ENCODE results near the gene CDYL. TPM values are rescaled to one million over a fixed set of nuclear protein-coding genes. Genes with fewer than 3 reads are reported as not detected.

The CDYL gene, protein sequence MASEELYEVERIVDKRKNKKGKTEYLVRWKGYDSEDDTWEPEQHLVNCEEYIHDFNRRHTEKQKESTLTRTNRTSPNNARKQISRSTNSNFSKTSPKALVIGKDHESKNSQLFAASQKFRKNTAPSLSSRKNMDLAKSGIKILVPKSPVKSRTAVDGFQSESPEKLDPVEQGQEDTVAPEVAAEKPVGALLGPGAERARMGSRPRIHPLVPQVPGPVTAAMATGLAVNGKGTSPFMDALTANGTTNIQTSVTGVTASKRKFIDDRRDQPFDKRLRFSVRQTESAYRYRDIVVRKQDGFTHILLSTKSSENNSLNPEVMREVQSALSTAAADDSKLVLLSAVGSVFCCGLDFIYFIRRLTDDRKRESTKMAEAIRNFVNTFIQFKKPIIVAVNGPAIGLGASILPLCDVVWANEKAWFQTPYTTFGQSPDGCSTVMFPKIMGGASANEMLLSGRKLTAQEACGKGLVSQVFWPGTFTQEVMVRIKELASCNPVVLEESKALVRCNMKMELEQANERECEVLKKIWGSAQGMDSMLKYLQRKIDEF
- total RNA-seq, result 10 to 100 TPM; 33.5 to 48.4 (median 40.7) TPM
- polyA plus RNA-seq, result 1 to 10 TPM; 6.8 to 8.6 (median 7.8) TPM
- long read RNA-seq, donor 1, partial matches to known transcripts, result 0 of 1 reads
- long read RNA-seq, donor 1, other reads (novel, unspliced or antisense), result 0 of 1 reads
- long read RNA-seq, donor 2, partial matches to known transcripts, result 14 of 14 reads
- long read RNA-seq, donor 2, other reads (novel, unspliced or antisense), result 0 of 14 reads

DNA sequence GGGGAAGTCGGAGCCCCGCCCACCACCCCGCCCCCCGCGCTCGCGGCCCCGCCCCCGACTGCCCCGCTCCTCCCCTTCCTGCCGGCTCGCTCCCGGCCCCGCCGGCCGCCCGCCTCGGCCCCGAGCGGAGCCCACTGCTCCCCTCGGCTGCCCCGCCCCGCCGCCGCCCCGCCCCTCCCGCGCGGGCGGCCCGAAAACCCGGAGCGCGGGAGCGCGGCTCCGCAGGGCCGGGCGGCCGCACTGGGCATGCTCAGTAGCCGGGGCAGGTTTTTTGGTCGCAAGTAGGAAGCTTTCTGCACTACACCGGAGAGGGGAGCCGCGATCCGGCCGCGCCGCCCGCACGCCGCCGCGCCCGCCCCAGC lies at the start of gene CDYL:
TSS of gene CDYL (plus strand) at position 274 of the 362 bp plus-strand sequence. CDS start 380 bp downstream, outside the sequence.
- H3K27ac ChIP-seq, result peak within 1 kb of the TSS; percentile 48 to 94 (median 88)
- intact Hi-C loops (cut with DNase I; ENCODE audit: low total_unique reads), result loop anchor here (10.0 kb wide), 1 partner anchor 229 kb away; the partner anchor contains the start of gene RPP40

DNA sequence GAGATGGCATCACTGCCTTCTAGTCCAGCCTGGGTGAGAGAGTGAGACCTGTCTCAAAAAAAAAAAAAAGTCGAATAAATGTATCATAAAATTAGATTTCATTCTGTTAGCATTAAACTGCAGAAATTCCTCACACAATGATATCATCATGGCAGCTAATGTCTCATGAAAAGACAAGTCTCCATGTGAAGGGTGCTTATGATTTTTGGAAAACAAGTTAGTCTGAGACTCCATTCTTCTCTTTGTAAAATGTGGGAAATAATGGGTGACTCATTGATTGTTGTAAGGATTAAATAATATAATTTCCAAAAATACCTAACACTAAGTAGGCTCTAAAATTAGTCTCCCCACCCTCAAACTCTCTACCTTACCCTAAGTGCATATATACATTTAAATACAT lies 49.6 kb upstream of the CDYL start:
- no peaks in the 10 kb centered on the region for H3K4me1 ChIP-seq
- no peak for DNase-seq
- no peaks in the 10 kb centered on the region for H3K27me3 ChIP-seq (replicated peaks in 1 of 7)
- TF ChIP-seq, protein P1, sequence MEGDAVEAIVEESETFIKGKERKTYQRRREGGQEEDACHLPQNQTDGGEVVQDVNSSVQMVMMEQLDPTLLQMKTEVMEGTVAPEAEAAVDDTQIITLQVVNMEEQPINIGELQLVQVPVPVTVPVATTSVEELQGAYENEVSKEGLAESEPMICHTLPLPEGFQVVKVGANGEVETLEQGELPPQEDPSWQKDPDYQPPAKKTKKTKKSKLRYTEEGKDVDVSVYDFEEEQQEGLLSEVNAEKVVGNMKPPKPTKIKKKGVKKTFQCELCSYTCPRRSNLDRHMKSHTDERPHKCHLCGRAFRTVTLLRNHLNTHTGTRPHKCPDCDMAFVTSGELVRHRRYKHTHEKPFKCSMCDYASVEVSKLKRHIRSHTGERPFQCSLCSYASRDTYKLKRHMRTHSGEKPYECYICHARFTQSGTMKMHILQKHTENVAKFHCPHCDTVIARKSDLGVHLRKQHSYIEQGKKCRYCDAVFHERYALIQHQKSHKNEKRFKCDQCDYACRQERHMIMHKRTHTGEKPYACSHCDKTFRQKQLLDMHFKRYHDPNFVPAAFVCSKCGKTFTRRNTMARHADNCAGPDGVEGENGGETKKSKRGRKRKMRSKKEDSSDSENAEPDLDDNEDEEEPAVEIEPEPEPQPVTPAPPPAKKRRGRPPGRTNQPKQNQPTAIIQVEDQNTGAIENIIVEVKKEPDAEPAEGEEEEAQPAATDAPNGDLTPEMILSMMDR (IDR thresholded peaks at IDR 0.05 in 8 of 11, conservative IDR thresholded peaks at IDR 0.05 in 3 of 11), result no peak
- TF ChIP-seq POLR2A (IDR thresholded peaks at IDR 0.05) (no peak), POLR2AphosphoS5 (IDR thresholded peaks at IDR 0.05) (no peak)
- intact Hi-C loops (cut with DNase I; ENCODE audit: low total_unique reads), result no loop called here
- no peak overlapping the region for H3K27ac ChIP-seq
- no peaks in the 10 kb centered on the region for H3K36me3 ChIP-seq
- 80 to 92% (median 88%) methylated on average over 1 of the region's 1 CpG for WGBS, 5 donors
- no peaks in the 10 kb centered on the region for H3K9me3 ChIP-seq
- no peak overlapping the region for H3K4me3 ChIP-seq

More for the DNA sequence above, at the start of gene CDYL:
- peak; percentile 97 for DNase-seq
- peak; percentile 53 to 78 (median 74) for TF ChIP-seq POLR2AphosphoS5 (IDR thresholded peaks at IDR 0.05)
- TF ChIP-seq, protein P1 (IDR thresholded peaks at IDR 0.05 in 8 of 11, conservative IDR thresholded peaks at IDR 0.05 in 3 of 11), result no peak
- TF ChIP-seq POLR2A (IDR thresholded peaks at IDR 0.05), result peak in 2 of 3 donors; percentile 23 to 67
- whole genome bisulfite sequencing, 5 donors, result 0 to 2% (median 1%) methylated on average over 19 to 53 of the region's 55 CpGs; no CpG with 5 or more reads in 1 of the 5 donors
- H3K36me3 ChIP-seq, result no peaks in the 10 kb centered on the region
- H3K27me3 ChIP-seq (replicated peaks in 1 of 7), result no peaks in the 10 kb centered on the region
- peaks cover 7 to 53% (median 38%) of the 10 kb centered on the region in 6 donors for H3K4me1 ChIP-seq
- peaks cover 0 to 6% (median 2%) of the 10 kb centered on the region in 8 donors for H3K9me3 ChIP-seq
- peak within 1 kb of the TSS; percentile 56 to 94 (median 70) for H3K4me3 ChIP-seq

DNA sequence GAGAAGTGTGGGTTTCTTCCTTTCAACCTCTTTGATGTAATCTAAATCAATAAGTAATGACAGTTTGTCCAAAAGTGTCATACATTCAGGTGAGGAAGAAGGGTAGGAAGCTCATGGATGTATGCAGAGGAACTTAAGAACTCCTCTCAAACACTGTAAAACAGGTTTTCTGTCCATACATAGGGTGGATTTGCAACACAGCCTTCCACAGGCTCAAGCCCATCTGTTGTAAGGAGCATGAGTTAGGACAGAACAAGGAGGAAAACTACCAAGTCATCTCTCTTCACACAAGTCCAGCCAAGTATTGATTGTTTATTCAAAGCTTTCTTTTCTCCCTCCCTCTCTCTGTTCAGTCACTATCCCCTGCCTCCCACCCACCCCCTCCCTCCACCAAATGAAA lies 49.0 kb upstream of the CDYL start:
- no peak overlapping the region for H3K4me3 ChIP-seq
- H3K4me1 ChIP-seq, result no peaks in the 10 kb centered on the region
- no peaks in the 10 kb centered on the region for H3K27me3 ChIP-seq (replicated peaks in 1 of 7)
- DNase-seq, result no peak
- no peak overlapping the region for H3K27ac ChIP-seq
- H3K36me3 ChIP-seq, result no peaks in the 10 kb centered on the region
- no peaks in the 10 kb centered on the region for H3K9me3 ChIP-seq
- TF ChIP-seq POLR2A (IDR thresholded peaks at IDR 0.05), result no peak
- no peak for TF ChIP-seq POLR2AphosphoS5 (IDR thresholded peaks at IDR 0.05)
- TF ChIP-seq, protein P1 (IDR thresholded peaks at IDR 0.05 in 8 of 11, conservative IDR thresholded peaks at IDR 0.05 in 3 of 11), result no peak
- intact Hi-C loops (cut with DNase I; ENCODE audit: low total_unique reads), result no loop called here
